H1 (cell line): ENCODE results near the gene SFXN1. TPM values are rescaled to one million over a fixed set of nuclear protein-coding genes. Genes with fewer than 3 reads are reported as not detected.

ENCODE experiments used
- CTCF ChIA-PET: fragments of 300-600 bp; sonication (Branson Sonifier 250); formaldehyde crosslinking; loops from one replicate; lab custom pipeline; 2021; ENCODE audit not compliant: partially characterized antibody; lab: Charles Lee
- POLR2A ChIA-PET: fragments of 300-600 bp; sonication (Branson Sonifier 250); formaldehyde crosslinking; loops from one replicate; lab custom pipeline; 2021; ENCODE audit warnings: inconsistent platforms; ENCODE audit not compliant: partially characterized antibody; lab: Charles Lee
- DNase-seq, 2 experiments: peaks; one replicate each; pipeline versions ENCODE4 v3.0.0 to v3.0.0-alpha.2; 2010 to 2022; ENCODE audit warnings: low spot score in 2 of 2, low read depth in 1 of 2, mixed read lengths in 1 of 2
- FAIRE-seq: peaks from 2 replicates; lab custom pipeline; 2011; peaks lifted over from hg19 to GRCh38; lab: Jason Lieb, UNC
- H2AFZ ChIP-seq: 2 replicates; pipeline ENCODE4 v1.8.1; 2012; ENCODE audit warnings: low read length, inconsistent platforms
- H2AK5ac ChIP-seq: 2 replicates; pipeline ENCODE4 v1.6.1; 2013; ENCODE audit warnings: low read depth, low read length
- H2BK120ac ChIP-seq: replicated peaks from 2 replicates; pipeline ENCODE3; 2013; ENCODE audit warnings: low read depth, low read length, inconsistent platforms
- H2BK12ac ChIP-seq: 2 replicates; pipeline ENCODE4 v1.6.1; 2013; ENCODE audit warnings: low read depth, low read length
- H2BK15ac ChIP-seq: 2 replicates; pipeline ENCODE4 v1.6.1; 2013; ENCODE audit warnings: low read length
- H2BK20ac ChIP-seq: 2 replicates; pipeline ENCODE4 v1.6.1; 2013; ENCODE audit warnings: low read length
- H2BK5ac ChIP-seq: 2 replicates; pipeline ENCODE4 v1.6.1; 2013; ENCODE audit warnings: low read depth, low read length
- H3K14ac ChIP-seq: 2 replicates; pipeline ENCODE4 v1.6.1; 2013; ENCODE audit warnings: inconsistent platforms; ENCODE audit not compliant: insufficient read length
- H3K18ac ChIP-seq: 2 replicates; pipeline ENCODE4 v1.6.1; 2013; ENCODE audit warnings: low read length; ENCODE audit errors: extremely low read depth
- H3K23ac ChIP-seq: 2 replicates; pipeline ENCODE4 v1.6.1; 2013; ENCODE audit warnings: inconsistent platforms; ENCODE audit not compliant: insufficient read length
- H3K23me2 ChIP-seq: 2 replicates; pipeline ENCODE4 v1.6.1; 2013; ENCODE audit warnings: low read depth, low read length
- H3K27ac ChIP-seq: 2 replicates; pipeline ENCODE4 v1.6.1; 2011; ENCODE audit warnings: low read depth, low read length, inconsistent platforms
- H3K27me3 ChIP-seq, 4 experiments: replicated peaks in 1 of 4; 1 replicate in 1 of 4; 2 replicates in 3 of 4; pipeline versions ENCODE4 v1.6.1 to v1.8.1; 2011 to 2013; ENCODE audit warnings: low read length in 3 of 4, mild to moderate bottlenecking in 3 of 4, inconsistent platforms in 2 of 4, mixed read lengths in 2 of 4, moderate library complexity in 1 of 4; ENCODE audit not compliant: control insufficient read depth in 3 of 4, insufficient read depth in 3 of 4; ENCODE audit errors: extremely low read depth in 1 of 4
- H3K36me3 ChIP-seq, 4 experiments: 2 replicates each; pipeline versions ENCODE4 v1.6.1 to v1.8.1; 2011 to 2013; ENCODE audit warnings: mild to moderate bottlenecking in 4 of 4, low read length in 3 of 4, moderate library complexity in 2 of 4, control low read depth in 1 of 4, inconsistent platforms in 1 of 4; ENCODE audit not compliant: insufficient read depth in 4 of 4, control insufficient read depth in 2 of 4
- H3K4ac ChIP-seq: replicated peaks from 2 replicates; pipeline ENCODE3; 2013; ENCODE audit warnings: low read length, low read depth, mixed read lengths, inconsistent platforms; ENCODE audit not compliant: insufficient read length
- H3K4me1 ChIP-seq, 4 experiments: replicated peaks in 1 of 4; 1 replicate in 1 of 4; 2 replicates in 3 of 4; pipeline versions ENCODE4 v1.6.1 to v1.8.1; 2011 to 2013; ENCODE audit warnings: low read length in 3 of 4, inconsistent platforms in 2 of 4, mixed read lengths in 1 of 4; ENCODE audit not compliant: insufficient read depth in 4 of 4, control insufficient read depth in 3 of 4
- H3K4me2 ChIP-seq, 2 experiments: 2 replicates each; pipeline versions ENCODE4 v1.6.1 to v1.8.1; 2011 to 2013; ENCODE audit warnings: low read depth in 2 of 2, low read length in 2 of 2, control low read depth in 1 of 2, inconsistent platforms in 1 of 2, mild to moderate bottlenecking in 1 of 2; ENCODE audit not compliant: insufficient read depth in 1 of 2
- H3K4me3 ChIP-seq, 4 experiments: fragments of 200-600, 300-600 bp in 1 of 4; sonication (generic), shearing (Covaris generic), sonication (Bioruptor Twin) in 1 of 4; 2 replicates each; pipeline versions ENCODE4 v1.5.1 to v1.8.1; 2011 to 2016; ENCODE audit warnings: low read length in 4 of 4, low read depth in 3 of 4, control low read depth in 2 of 4, inconsistent platforms in 2 of 4, mild to moderate bottlenecking in 2 of 4, mixed read lengths in 1 of 4, moderate library complexity in 1 of 4; ENCODE audit not compliant: insufficient read depth in 2 of 4; ENCODE audit errors: extremely low read depth in 1 of 4
- H3K56ac ChIP-seq: replicated peaks from 2 replicates; pipeline ENCODE3; 2013; ENCODE audit warnings: low read depth, mild to moderate bottlenecking, mixed read lengths, low read length, inconsistent platforms; ENCODE audit not compliant: insufficient read length
- H3K79me1 ChIP-seq: 2 replicates; pipeline ENCODE4 v1.6.1; 2013; ENCODE audit warnings: low read depth, low read length, control low read depth
- H3K79me2 ChIP-seq, 2 experiments: 2 replicates each; pipeline versions ENCODE4 v1.6.1 to v1.8.1; 2012 to 2013; ENCODE audit warnings: low read length in 2 of 2, mild to moderate bottlenecking in 2 of 2, inconsistent platforms in 1 of 2; ENCODE audit not compliant: insufficient read depth in 2 of 2, control insufficient read depth in 1 of 2
- H3K9ac ChIP-seq, 4 experiments: replicated peaks in 1 of 4; 1 replicate in 1 of 4; 2 replicates in 3 of 4; pipeline versions ENCODE4 v1.6.1 to v1.8.1; 2011 to 2013; ENCODE audit warnings: low read depth in 3 of 4, low read length in 3 of 4, control low read depth in 2 of 4, mild to moderate bottlenecking in 2 of 4, moderate library complexity in 2 of 4, inconsistent platforms in 1 of 4; ENCODE audit errors: extremely low read depth in 1 of 4
- H3K9me3 ChIP-seq, 2 experiments: 2 replicates each; pipeline versions ENCODE4 v1.6.1 to v1.8.1; 2012 to 2013; ENCODE audit warnings: mild to moderate bottlenecking in 2 of 2, moderate library complexity in 2 of 2, control low read depth in 1 of 2, inconsistent platforms in 1 of 2, low read depth in 1 of 2, low read length in 1 of 2, mixed read lengths in 1 of 2; ENCODE audit not compliant: insufficient read depth in 2 of 2
- H4K20me1 ChIP-seq, 2 experiments: replicated peaks in 1 of 2; 2 replicates each; pipeline versions ENCODE3 to v1.8.1; 2011 to 2013; ENCODE audit warnings: inconsistent platforms in 2 of 2, low read length in 2 of 2, mild to moderate bottlenecking in 1 of 2; ENCODE audit not compliant: insufficient read depth in 2 of 2, control insufficient read depth in 1 of 2
- H4K5ac ChIP-seq: 2 replicates; pipeline ENCODE4 v1.6.1; 2013; ENCODE audit warnings: low read length, low read depth, mixed read lengths, inconsistent platforms; ENCODE audit not compliant: insufficient read length
- H4K8ac ChIP-seq: 2 replicates; pipeline ENCODE4 v1.8.0; 2013; ENCODE audit warnings: mild to moderate bottlenecking, moderate library complexity, low read length, inconsistent platforms; ENCODE audit not compliant: insufficient read depth; ENCODE audit errors: extremely low read depth
- H4K91ac ChIP-seq: replicated peaks from 2 replicates; pipeline ENCODE3; 2013; ENCODE audit warnings: low read length, mixed read lengths, inconsistent platforms; ENCODE audit not compliant: insufficient read length
- CREB1 ChIP-seq: IDR thresholded peaks from 2 replicates; pipeline ENCODE4 v1.6.1; 2012; ENCODE audit warnings: inconsistent platforms
- JUND ChIP-seq: IDR thresholded peaks from 2 replicates; pipeline ENCODE4 v1.6.1; 2011; ENCODE audit warnings: mild to moderate bottlenecking, improper control_type of control experiment, low read length
- NRF1 ChIP-seq: IDR thresholded peaks from 2 replicates; pipeline ENCODE4 v1.6.1; 2011; ENCODE audit warnings: mild to moderate bottlenecking, low read depth, low read length, improper control_type of control experiment
- SIN3A ChIP-seq, 2 experiments: IDR thresholded peaks in 1 of 2; conservative IDR thresholded peaks in 1 of 2; 2 replicates each; pipeline ENCODE4 v1.6.1; 2011 to 2012; ENCODE audit warnings: low read length in 2 of 2, improper control_type of control experiment in 1 of 2, low read depth in 1 of 2, mild to moderate bottlenecking in 1 of 2
- TCF12 ChIP-seq: IDR thresholded peaks from 2 replicates; pipeline ENCODE4 v1.6.1; 2011; ENCODE audit warnings: low read depth, mild to moderate bottlenecking, low read length
- WGBS, 2 experiments: shearing (Covaris generic) in 1 of 2; methylation state at CpG; one replicate each; pipeline versions ENCODE4 v1.1.6 to v1.1.7; 2013 to 2015; ENCODE audit warnings: low lambda C conversion rate in 2 of 2, mixed read lengths in 2 of 2, inconsistent platforms in 1 of 2, low coverage in 1 of 2, missing lambda C conversion rate in 1 of 2; ENCODE audit not compliant: insufficient replicate concordance in 2 of 2, insufficient coverage in 1 of 2, insufficient read length in 1 of 2; ENCODE audit errors: extremely low coverage in 1 of 2, missing lambda C conversion rate in 1 of 2; 5-methylcytosine and 5-hydroxymethylcytosine counted together
- polyA plus RNA-seq, 7 experiments: library from polyadenylated mRNA; depleted of rRNA in 3 of 7; stranded (reverse) in 5 of 7; unstranded in 2 of 7; fragments of >200 nt in 5 of 7; fragments of 200-250 nt in 2 of 7; gene quantifications; 1 replicate in 5 of 7; 2 replicates in 1 of 7; 4 replicates in 1 of 7; pipeline versions ENCODE4 v1.2.1 to v1.2.3, GENCODE V29; 2011 to 2013; ENCODE audit warnings: missing spikeins in 2 of 7, mixed read lengths in 2 of 7
- total RNA-seq: library from RNA; stranded (reverse); fragmentation: NEBNext Ultra II Directional; extraction: Animal tissue kit (Norgen Biotek cat#: 25700); gene quantifications from 2 replicates; pipeline ENCODE4 v1.2.1, GENCODE V29; 2021

The SFXN1 gene
- total and polyA plus RNA-seq, 2 of the 8 experiments (the other 6 are each of a cell fraction or from before 2014, with no cell fraction given), result 72.7 to 97.6 TPM

GRCh38 chr5:175487514-175488222 is 9.3 kb downstream of the SFXN1 start:
- no peak overlapping the region for H4K5ac ChIP-seq
- no peak overlapping the region for H3K4ac ChIP-seq
- no peak overlapping the region for H3K4me2 ChIP-seq
- no peak overlapping the region for H2BK15ac ChIP-seq
- no peak overlapping the region for H2BK20ac ChIP-seq
- H3K9ac ChIP-seq, result no peak overlapping the region
- TF ChIP-seq CREB1, result no peak
- TF ChIP-seq JUND, result no peak
- no peak for TF ChIP-seq SIN3A (conservative IDR thresholded peaks at IDR 0.05 in 1 of 2, IDR thresholded peaks at IDR 0.05 in 1 of 2; ENCODE audit: low read depth in 1 of 2, low read length in 2 of 2)
- no peak for TF ChIP-seq TCF12
- TF ChIP-seq NRF1, result no peak
- H2BK12ac ChIP-seq, result no peak overlapping the region
- POLR2A ChIA-PET, result no interaction called here
- peaks cover 2 to 28% (median 13%) of the 10 kb centered on the region in 4 experiments; a peak in 6 of 8 replicates for H3K36me3 ChIP-seq
- H3K23me2 ChIP-seq, result no peaks in the 10 kb centered on the region
- DNase-seq (no peak), FAIRE-seq (no peak)
- no peak overlapping the region for H3K18ac ChIP-seq
- H3K56ac ChIP-seq, result no peak overlapping the region
- peaks cover 22 to 24% of the 10 kb centered on the region in 2 experiments for H4K20me1 ChIP-seq
- no peak overlapping the region for H3K27ac ChIP-seq
- CTCF ChIA-PET, result interaction anchor here (1.2 to 1.3 kb wide), 2 partner anchors 21 to 25 kb away, joined by 3 read pairs; no protein-coding TSS in a partner anchor
- no peak overlapping the region for H4K91ac ChIP-seq
- H3K4me1 ChIP-seq, result no peaks in the 10 kb centered on the region
- H3K27me3 ChIP-seq, result no peaks in the 10 kb centered on the region
- H3K79me2 ChIP-seq, result peaks cover 5 to 86% of the 10 kb centered on the region in 2 experiments
- H3K14ac ChIP-seq, result no peak overlapping the region
- H2AFZ ChIP-seq, result no peak overlapping the region
- no peaks in the 10 kb centered on the region for H3K9me3 ChIP-seq
- H2AK5ac ChIP-seq, result no peak overlapping the region
- no peak overlapping the region for H2BK120ac ChIP-seq
- no peak overlapping the region for H3K23ac ChIP-seq
- 97% methylated on average over 11 of the region's 11 CpGs; no CpG with 5 or more reads in 1 of the 2 experiments for WGBS, 2 experiments
- peaks cover 18% of the 10 kb centered on the region for H3K79me1 ChIP-seq
- no peak overlapping the region for H4K8ac ChIP-seq
- H3K4me3 ChIP-seq, result no peak overlapping the region
- no peak overlapping the region for H2BK5ac ChIP-seq
